Endometrium (tissue), 2 donors: Measurements from ENCODE around the gene CERS4.
"Not testable (repeated sequence)": the region's sequence is repeated elsewhere in the genome, so short reads cannot be mapped to it uniquely, and the experiment has no call there.

Experiments used
- FAIRE-seq: peaks from 2 replicates; lab custom pipeline; 2012; peaks lifted over from hg19 to GRCh38; lab: Jason Lieb, UNC
- donor health status: control.
- donor health status: control.

The CERS4 gene

GRCh38 chr19:8210421-8211101, 1.4 kb downstream of the CERS4 start:
- no peak for FAIRE-seq

GRCh38 chr19:8212212-8212611, 3.0 kb downstream of the CERS4 start:
- no peak for FAIRE-seq

- FAIRE-seq, result no peak
Observed at GRCh38 chr19:8212916-8213315, 3.7 kb downstream of the CERS4 start.

- no peak for FAIRE-seq
Observed at GRCh38 chr19:8213827-8214672, 4.9 kb downstream of the CERS4 start.

GRCh38 chr19:8214802-8215201, 5.6 kb downstream of the CERS4 start:
- FAIRE-seq, result no peak

- no peak for FAIRE-seq
Observed at GRCh38 chr19:8215783-8216182, 6.6 kb downstream of the CERS4 start.

GRCh38 chr19:8216357-8216756, 7.2 kb downstream of the CERS4 start:
- FAIRE-seq, result no peak

- not testable (repeated sequence) for FAIRE-seq
Observed at GRCh38 chr19:8218127-8218526, 9.0 kb downstream of the CERS4 start.

- FAIRE-seq, result no peak
Observed at GRCh38 chr19:8220481-8220880, 11.3 kb downstream of the CERS4 start.

- no peak for FAIRE-seq
Observed at GRCh38 chr19:8221161-8221560, 12.0 kb downstream of the CERS4 start.

- FAIRE-seq, result not testable (repeated sequence)
Observed at GRCh38 chr19:8223442-8223841, 14.3 kb downstream of the CERS4 start.

GRCh38 chr19:8224394-8225145, 15.4 kb downstream of the CERS4 start:
- FAIRE-seq, result no peak

- no peak for FAIRE-seq
Observed at GRCh38 chr19:8231073-8231604, 22.0 kb downstream of the CERS4 start.

- FAIRE-seq, result no peak
Observed at GRCh38 chr19:8233370-8233769, 24.2 kb downstream of the CERS4 start.

- FAIRE-seq, result no peak
Observed at GRCh38 chr19:8237026-8237425, 27.9 kb downstream of the CERS4 start.

- no peak for FAIRE-seq
Observed at GRCh38 chr19:8238251-8238650, 29.1 kb downstream of the CERS4 start.

GRCh38 chr19:8239528-8240273, 30.5 kb downstream of the CERS4 start:
- FAIRE-seq, result no peak

- peak; percentile 80 for FAIRE-seq
Observed at GRCh38 chr19:8240274-8241229, 31.4 kb downstream of the CERS4 start.

GRCh38 chr19:8241646-8242045, 32.5 kb downstream of the CERS4 start:
- FAIRE-seq, result no peak

GRCh38 chr19:8242211-8242821, 33.1 kb downstream of the CERS4 start:
- FAIRE-seq, result no peak
